Mucosa of rectum (tissue), 2 donors: ENCODE results near the gene ASL.
A peak's percentile ranks its signal among the peaks of the same experiment; 100 is the strongest.
"Not testable (repeated sequence)": the region's sequence is repeated elsewhere in the genome, so short reads cannot be mapped to it uniquely, and the experiment has no call there.

Experiments
- H3K27ac ChIP-seq, 2 donors: one replicate each; pipeline ENCODE4 v1.7.0; 2013; ENCODE audit warnings: inconsistent platforms in 2 of 2, low read depth in 2 of 2, low read length in 2 of 2
- H3K27me3 ChIP-seq, 2 donors: one replicate each; pipeline ENCODE4 v1.7.0; 2013; ENCODE audit warnings: low read length in 2 of 2; ENCODE audit not compliant: control insufficient read depth in 2 of 2, insufficient read depth in 2 of 2
- H3K36me3 ChIP-seq, 2 donors: one replicate each; pipeline ENCODE4 v1.7.0; 2013; ENCODE audit warnings: low read length in 2 of 2; ENCODE audit not compliant: control insufficient read depth in 2 of 2, insufficient read depth in 2 of 2
- H3K4me1 ChIP-seq, 2 donors: one replicate each; pipeline ENCODE4 v1.7.0; 2013; ENCODE audit warnings: low read length in 2 of 2, mild to moderate bottlenecking in 1 of 2; ENCODE audit not compliant: control insufficient read depth in 2 of 2, insufficient read depth in 2 of 2
- H3K4me3 ChIP-seq, 2 donors: one replicate each; pipeline ENCODE4 v1.7.0; 2013; ENCODE audit warnings: low read length in 2 of 2
- H3K9ac ChIP-seq, 2 donors: one replicate each; pipeline ENCODE4 v1.7.0; 2013; ENCODE audit warnings: low read length in 2 of 2, low read depth in 1 of 2, mild to moderate bottlenecking in 1 of 2
- H3K9me3 ChIP-seq, 2 donors: one replicate each; pipeline ENCODE4 v1.7.0; 2013; ENCODE audit warnings: low read length in 2 of 2; ENCODE audit not compliant: control insufficient read depth in 2 of 2
- donor health status: healthy.
- donor health status: Normal muscosa, but diverticular disease.

Gene ASL

GRCh38 chr7:66075590-66076461, at the start of gene ASL:
Gene ASL (plus strand): TSS chr7:66075819. CDS start chr7:66076082, 263 bp downstream.
- H3K27ac ChIP-seq, result peak within 1 kb of the TSS; percentile 74 to 82

GRCh38 chr7:66028342-66028741, 47.3 kb upstream of the ASL start:
- not testable (repeated sequence) for H3K27me3 ChIP-seq, H3K4me1 ChIP-seq, H3K27ac ChIP-seq, H3K4me3 ChIP-seq, H3K9me3 ChIP-seq, H3K36me3 ChIP-seq, H3K9ac ChIP-seq

More at GRCh38 chr7:66075590-66076461, at the start of gene ASL:
- Histone ChIP-seq H3K27me3 (no peaks in the 10 kb centered on the region), H3K4me1 (peaks cover 16% of the 10 kb centered on the region in 2 donors), H3K9me3 (no peaks in the 10 kb centered on the region), H3K4me3 (peak within 1 kb of the TSS; percentile 84 to 96), H3K9ac (peak within 1 kb of the TSS; percentile 73 to 91), H3K36me3 (peaks cover 3% of the 10 kb centered on the region in 2 donors)

- Histone ChIP-seq H3K9me3 (no peaks in the 10 kb centered on the region), H3K4me3 (no peak overlapping the region), H3K4me1 (no peaks in the 10 kb centered on the region), H3K9ac (no peak overlapping the region), H3K27ac (no peak overlapping the region), H3K27me3 (no peaks in the 10 kb centered on the region), H3K36me3 (no peaks in the 10 kb centered on the region)
These were observed 41.9 kb upstream of the ASL start for GRCh38 chr7:66033471-66034385.

GRCh38 chr7:66034436-66035010, 41.1 kb upstream of the ASL start:
- H3K27ac ChIP-seq, H3K36me3 ChIP-seq, H3K4me1 ChIP-seq, H3K9ac ChIP-seq, H3K27me3 ChIP-seq, H3K4me3 ChIP-seq, H3K9me3 ChIP-seq: not testable (repeated sequence)

GRCh38 chr7:66036382-66036781, 39.2 kb upstream of the ASL start:
- no peak overlapping the region for H3K27ac ChIP-seq
- H3K9me3 ChIP-seq, result no peaks in the 10 kb centered on the region
- H3K27me3 ChIP-seq, result no peaks in the 10 kb centered on the region
- no peaks in the 10 kb centered on the region for H3K4me1 ChIP-seq
- no peak overlapping the region for H3K9ac ChIP-seq
- H3K4me3 ChIP-seq, result no peak overlapping the region
- no peaks in the 10 kb centered on the region for H3K36me3 ChIP-seq

GRCh38 chr7:66036788-66037187, 38.8 kb upstream of the ASL start:
- no peaks in the 10 kb centered on the region for H3K9me3 ChIP-seq
- H3K36me3 ChIP-seq, result no peaks in the 10 kb centered on the region
- no peaks in the 10 kb centered on the region for H3K4me1 ChIP-seq
- no peaks in the 10 kb centered on the region for H3K27me3 ChIP-seq
- H3K27ac ChIP-seq, result no peak overlapping the region
- no peak overlapping the region for H3K4me3 ChIP-seq
- H3K9ac ChIP-seq, result no peak overlapping the region

- H3K9ac ChIP-seq, result no peak overlapping the region
- H3K4me3 ChIP-seq, result no peak overlapping the region
- no peaks in the 10 kb centered on the region for H3K27me3 ChIP-seq
- no peak overlapping the region for H3K27ac ChIP-seq
- no peaks in the 10 kb centered on the region for H3K9me3 ChIP-seq
- H3K4me1 ChIP-seq, result peaks cover 3 to 9% of the 10 kb centered on the region in 2 donors
- no peaks in the 10 kb centered on the region for H3K36me3 ChIP-seq
These were observed 36.4 kb upstream of the ASL start for GRCh38 chr7:66039094-66039670.

- peak overlapping the region; percentile 61 to 68 for H3K9ac ChIP-seq
- H3K27ac ChIP-seq, result peak overlapping the region in 1 of 2 donors; percentile 65
- H3K4me1 ChIP-seq, result peaks cover 3 to 9% of the 10 kb centered on the region in 2 donors
These were observed 31.7 kb upstream of the ASL start for GRCh38 chr7:66043681-66044497.

GRCh38 chr7:66044498-66044854, 31.1 kb upstream of the ASL start:
- H3K9me3 ChIP-seq, H3K4me1 ChIP-seq, H3K9ac ChIP-seq, H3K27ac ChIP-seq, H3K36me3 ChIP-seq, H3K27me3 ChIP-seq: not testable (repeated sequence)
- peak overlapping the region; percentile 56 to 70 for H3K4me3 ChIP-seq

More at GRCh38 chr7:66043681-66044497, 31.7 kb upstream of the ASL start:
- no peaks in the 10 kb centered on the region for H3K27me3 ChIP-seq
- peak overlapping the region; percentile 70 to 76 for H3K4me3 ChIP-seq
- H3K9me3 ChIP-seq, result no peaks in the 10 kb centered on the region
- H3K36me3 ChIP-seq, result no peaks in the 10 kb centered on the region
